IMR-90 (cell line): ENCODE results near the gene VPS54. TPM values are rescaled to one million over a fixed set of nuclear protein-coding genes. Genes with fewer than 3 reads are reported as not detected.

ENCODE experiments used
- ATAC-seq: fragments of 200-7000 bp; cut with Tn5 transposase; 2 replicates; pipeline ENCODE4 v1.9.1; 2020; ENCODE audit warnings: low read depth, mild to moderate bottlenecking, moderate library complexity
- BruUV-seq: library from RNA; stranded (reverse); fragments of 400-500 nt; replicated peaks from 2 replicates; lab custom pipeline; 2021; lab: Mats Ljungman, UMichigan
- CTCF ChIA-PET: fragments of 300-600 bp; formaldehyde crosslinking; extraction: SDS; loops from one replicate; lab custom pipeline; 2021; ENCODE audit warnings: antibody characterized with exemption; lab: Yijun Ruan, JAX
- POLR2A ChIA-PET: fragments of 300-600 bp; sonication (Branson Sonifier 250); formaldehyde crosslinking; loops from one replicate; lab custom pipeline; 2022; ENCODE audit warnings: antibody characterized with exemption; ENCODE audit not compliant: unreplicated experiment; lab: Charles Lee
- DNase-seq: peaks from one replicate; pipeline ENCODE4 v3.0.0; 2013
- H2AFZ ChIP-seq: replicated peaks from 2 replicates; pipeline ENCODE3; 2013; ENCODE audit warnings: low read length, mild to moderate bottlenecking; ENCODE audit not compliant: poor library complexity
- H2AK5ac ChIP-seq: 2 replicates; pipeline ENCODE4 v1.6.1; 2013; ENCODE audit warnings: low read depth, low read length, inconsistent platforms
- H2AK9ac ChIP-seq: replicated peaks from 2 replicates; pipeline ENCODE3; 2013; ENCODE audit warnings: mild to moderate bottlenecking, low read depth, low read length, moderate library complexity; ENCODE audit not compliant: poor library complexity
- H2BK120ac ChIP-seq: 2 replicates; pipeline ENCODE4 v1.6.1; 2013; ENCODE audit warnings: low read depth, low read length, inconsistent platforms
- H2BK15ac ChIP-seq: 3 replicates; pipeline ENCODE4 v1.6.1; 2013; ENCODE audit warnings: low read depth, low read length, inconsistent platforms
- H2BK20ac ChIP-seq: 2 replicates; pipeline ENCODE4 v1.6.1; 2013; ENCODE audit warnings: low read depth, mild to moderate bottlenecking, inconsistent platforms, low read length, moderate library complexity
- H2BK5ac ChIP-seq: 2 replicates; pipeline ENCODE4 v1.6.1; 2013; ENCODE audit warnings: mild to moderate bottlenecking, low read depth, low read length, inconsistent platforms; ENCODE audit not compliant: poor library complexity, severe bottlenecking
- H3K14ac ChIP-seq: replicated peaks from 2 replicates; pipeline ENCODE4 v1.6.1; 2013; ENCODE audit warnings: low read depth, low read length, inconsistent platforms
- H3K18ac ChIP-seq: 2 replicates; pipeline ENCODE4 v1.6.1; 2013; ENCODE audit warnings: low read depth, low read length, control low read depth
- H3K23ac ChIP-seq: 2 replicates; pipeline ENCODE4 v1.6.1; 2013; ENCODE audit warnings: low read depth, low read length, inconsistent platforms
- H3K27ac ChIP-seq: 2 replicates; pipeline ENCODE4 v1.5.1; 2013; ENCODE audit warnings: mild to moderate bottlenecking, control low read depth, low read length; ENCODE audit not compliant: insufficient read depth
- H3K27me3 ChIP-seq: 2 replicates; pipeline ENCODE4 v1.6.1; 2013; ENCODE audit warnings: low read length; ENCODE audit not compliant: control insufficient read depth, insufficient read depth
- H3K36me3 ChIP-seq: 2 replicates; pipeline ENCODE4 v1.6.1; 2013; ENCODE audit warnings: low read length, mixed read lengths; ENCODE audit not compliant: control insufficient read depth, insufficient read depth
- H3K4ac ChIP-seq: 2 replicates; pipeline ENCODE4 v1.6.1; 2013; ENCODE audit warnings: low read depth, low read length, inconsistent platforms
- H3K4me1 ChIP-seq: 2 replicates; pipeline ENCODE4 v1.6.1; 2013; ENCODE audit warnings: low read length, mixed read lengths; ENCODE audit not compliant: control insufficient read depth, insufficient read depth
- H3K4me2 ChIP-seq: 2 replicates; pipeline ENCODE4 v1.6.1; 2013; ENCODE audit warnings: low read depth, mild to moderate bottlenecking, control low read depth, low read length, moderate library complexity
- H3K4me3 ChIP-seq: 2 replicates; pipeline ENCODE4 v1.5.1; 2013; ENCODE audit warnings: low read depth, mild to moderate bottlenecking, control low read depth, low read length, moderate library complexity; ENCODE audit not compliant: insufficient read depth
- H3K56ac ChIP-seq: 2 replicates; pipeline ENCODE4 v1.6.1; 2013; ENCODE audit warnings: low read length, inconsistent platforms; ENCODE audit not compliant: insufficient read depth; ENCODE audit errors: extremely low read depth
- H3K79me1 ChIP-seq, 2 experiments: 2 replicates each; pipeline ENCODE4 v1.6.1; 2013; ENCODE audit warnings: low read length in 2 of 2, inconsistent platforms in 1 of 2, low read depth in 1 of 2
- H3K9ac ChIP-seq: 2 replicates; pipeline ENCODE4 v1.6.1; 2013; ENCODE audit warnings: low read depth, low read length, control low read depth
- H3K9me1 ChIP-seq: 2 replicates; pipeline ENCODE4 v1.6.1; 2013; ENCODE audit warnings: low read length, inconsistent platforms; ENCODE audit not compliant: insufficient read depth
- H3K9me3 ChIP-seq: 2 replicates; pipeline ENCODE4 v1.6.1; 2013; ENCODE audit warnings: low read length; ENCODE audit not compliant: control insufficient read depth, insufficient read depth
- H4K20me1 ChIP-seq: 2 replicates; pipeline ENCODE4 v1.6.1; 2013; ENCODE audit warnings: low read length, inconsistent platforms; ENCODE audit not compliant: insufficient read depth
- H4K5ac ChIP-seq: 2 replicates; pipeline ENCODE4 v1.6.1; 2013; ENCODE audit warnings: mild to moderate bottlenecking, low read depth, low read length, control low read depth
- H4K8ac ChIP-seq, 2 experiments: 2 replicates each; pipeline ENCODE4 v1.6.1; 2013; ENCODE audit warnings: low read depth in 2 of 2, low read length in 2 of 2, control low read depth in 1 of 2, inconsistent platforms in 1 of 2
- H4K91ac ChIP-seq: 2 replicates; pipeline ENCODE4 v1.6.1; 2013; ENCODE audit warnings: low read depth, low read length, inconsistent platforms; ENCODE audit not compliant: insufficient read depth
- BHLHE40 ChIP-seq: fragments of 150-350 bp; IDR thresholded peaks from 2 replicates; pipeline ENCODE4 v1.6.1; 2016; ENCODE audit warnings: mild to moderate bottlenecking, low read depth, low read length
- CEBPB ChIP-seq: IDR thresholded peaks from 2 replicates; pipeline ENCODE4 v1.6.1; 2012; ENCODE audit warnings: low read depth, low read length, improper control_type of control experiment
- CHD1 ChIP-seq: IDR thresholded peaks from 2 replicates; pipeline ENCODE4 v1.6.1; 2012; ENCODE audit warnings: low read depth, low read length, improper control_type of control experiment
- FOS ChIP-seq: fragments of 150-350 bp; IDR thresholded peaks from 2 replicates; pipeline ENCODE4 v1.6.1; 2016; ENCODE audit warnings: low read depth, low read length
- MAFK ChIP-seq: IDR thresholded peaks from 2 replicates; pipeline ENCODE4 v1.6.1; 2012; ENCODE audit warnings: low read depth, low read length, improper control_type of control experiment
- MAZ ChIP-seq: IDR thresholded peaks from 2 replicates; pipeline ENCODE4 v1.6.1; 2012; ENCODE audit warnings: low read depth, mild to moderate bottlenecking, low read length, improper control_type of control experiment, moderate library complexity, borderline replicate concordance
- MXI1 ChIP-seq: IDR thresholded peaks from 2 replicates; pipeline ENCODE4 v1.6.1; 2012; ENCODE audit warnings: low read depth, mild to moderate bottlenecking, low read length, moderate library complexity, borderline replicate concordance
- NFE2L2 ChIP-seq: fragments of 150-350 bp; IDR thresholded peaks from 2 replicates; pipeline ENCODE4 v1.6.1; 2016; ENCODE audit warnings: low read depth, mild to moderate bottlenecking, low read length
- POLR2A ChIP-seq: IDR thresholded peaks from 2 replicates; pipeline ENCODE4 v1.6.1; 2012; ENCODE audit warnings: mild to moderate bottlenecking, low read depth, low read length
- RAD21 ChIP-seq: IDR thresholded peaks from 2 replicates; pipeline ENCODE4 v1.6.1; 2012; ENCODE audit warnings: low read length, improper control_type of control experiment
- RCOR1 ChIP-seq: IDR thresholded peaks from 2 replicates; pipeline ENCODE4 v1.6.1; 2012; ENCODE audit warnings: mild to moderate bottlenecking, low read length, improper control_type of control experiment; ENCODE audit not compliant: insufficient replicate concordance
- RFX5 ChIP-seq: IDR thresholded peaks from 2 replicates; pipeline ENCODE4 v1.8.0; 2012; ENCODE audit warnings: low read depth, mild to moderate bottlenecking, low read length, moderate library complexity
- SMC3 ChIP-seq: fragments of 150-350 bp; IDR thresholded peaks from 2 replicates; pipeline ENCODE4 v1.6.1; 2016; ENCODE audit warnings: low read depth, mild to moderate bottlenecking, antibody characterized with exemption, low read length, moderate library complexity
- WGBS, 2 experiments: methylation state at CpG; one replicate each; pipeline versions ENCODE4 v1.1.5 to v1.1.7; 2013; ENCODE audit warnings: missing lambda C conversion rate in 2 of 2; ENCODE audit not compliant: insufficient read length in 1 of 2; ENCODE audit errors: extremely low coverage in 2 of 2; 5-methylcytosine and 5-hydroxymethylcytosine counted together
- dilution Hi-C: fragments of 300-500 bp; cut with HindIII; formaldehyde crosslinking; loops from one replicate; pipeline ENCODE4 v1.14.3; 2018; ENCODE audit warnings: low sequenced_read_pairs; ENCODE audit not compliant: unreplicated experiment
- in situ Hi-C: fragments of 300-500 bp; cut with MboI; formaldehyde crosslinking; loops from 3 replicates; pipeline ENCODE4 v1.14.3; 2019; ENCODE audit warnings: low sequenced_read_pairs, inconsistent platforms, mixed read lengths
- intact Hi-C: fragments of 100-400 bp; cut with micrococcal nuclease; formaldehyde crosslinking; loops from 2 replicates; pipeline ENCODE4 v1.10.0; 2022
- polyA plus RNA-seq, 3 experiments: library from polyadenylated mRNA; depleted of rRNA; stranded (reverse); fragments of >200 nt; gene quantifications; 2 replicates each; pipeline ENCODE4 v1.2.3, GENCODE V29; 2012; ENCODE audit warnings: low replicate concordance in 1 of 3
- total RNA-seq: library from RNA; depleted of rRNA; stranded (reverse); fragments of >200 nt; gene quantifications from 2 replicates; pipeline ENCODE4 v1.2.3, GENCODE V29; 2012
- TF ChIP-seq, protein P1 (sequence below): conservative IDR thresholded peaks from 2 replicates; pipeline ENCODE4 v1.5.1; 2012; ENCODE audit warnings: mild to moderate bottlenecking, low read depth, low read length, improper control_type of control experiment
- TF ChIP-seq, protein P2 (sequence below): fragments of 150-350 bp; IDR thresholded peaks from 2 replicates; pipeline ENCODE4 v1.6.1; 2016; ENCODE audit warnings: low read depth, mild to moderate bottlenecking, low read length, moderate library complexity, borderline replicate concordance

The VPS54 gene
- total and polyA plus RNA-seq, 2 of the 4 experiments (the other 2 are of a cell fraction), result 7.1 to 18.1 TPM

DNA sequence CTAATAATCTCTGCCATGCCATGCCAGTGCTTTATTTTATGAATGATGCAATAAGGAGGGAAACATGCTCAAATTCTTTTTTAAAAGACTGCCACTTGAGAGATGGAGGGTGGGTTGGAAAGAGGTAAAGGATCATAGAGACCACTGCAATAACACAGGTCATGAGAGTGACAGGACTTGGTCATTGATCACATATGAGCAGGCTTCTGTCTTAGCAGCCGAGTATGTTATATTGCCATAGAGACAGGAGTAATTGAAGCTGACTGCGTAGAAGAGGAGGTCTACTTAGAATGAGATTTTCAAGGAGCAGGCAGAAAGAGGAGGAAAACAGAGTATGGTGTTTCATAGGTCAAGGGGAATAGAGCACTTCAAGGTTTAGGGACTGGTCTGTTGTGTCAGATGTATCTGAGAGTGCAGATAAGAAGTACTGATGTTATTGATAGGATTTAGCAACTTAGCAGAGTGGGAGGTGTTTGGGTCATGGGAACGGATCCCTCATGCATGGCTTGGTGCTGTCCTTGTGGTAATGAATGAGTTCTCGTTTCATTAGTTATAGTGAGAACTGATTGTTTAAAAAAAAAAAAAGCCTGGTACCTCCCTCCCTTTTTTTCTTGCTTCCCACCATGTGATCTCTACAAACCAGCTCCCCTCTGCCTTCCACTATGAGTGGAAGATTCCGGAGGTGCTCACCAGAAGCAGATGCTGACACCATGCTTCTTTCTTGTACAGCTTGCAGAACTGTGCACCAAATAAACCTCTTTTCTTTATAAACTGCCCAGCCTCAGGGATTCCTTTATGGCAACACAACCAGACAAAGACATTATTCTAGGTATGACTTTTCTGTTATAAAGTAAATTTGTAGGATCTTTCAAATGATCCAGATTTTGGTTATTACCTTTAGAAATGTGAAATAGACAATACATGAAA is 144.8 kb downstream of the VPS54 start:
- H3K9me1 ChIP-seq, result peaks cover 8% of the 10 kb centered on the region
- no peak overlapping the region for H2BK15ac ChIP-seq
- H3K18ac ChIP-seq, result no peak overlapping the region
- no peak overlapping the region for H2BK5ac ChIP-seq
- no peak overlapping the region for H3K27ac ChIP-seq
- H3K23ac ChIP-seq, result no peak overlapping the region
- H3K56ac ChIP-seq, result no peak overlapping the region
- intact Hi-C loops, result no loop called here
- no peak overlapping the region for H3K14ac ChIP-seq
- H2AK5ac ChIP-seq, result no peak overlapping the region
- no peak for DNase-seq
- ATAC-seq, result no peak
- dilution Hi-C loops, result loop anchor here (25.0 kb wide), 1 partner anchor 187 kb away; no protein-coding TSS in a partner anchor
- H4K8ac ChIP-seq, result no peak overlapping the region
- no peak overlapping the region for H3K4me3 ChIP-seq
- no peak overlapping the region for H3K4ac ChIP-seq
- H4K5ac ChIP-seq, result no peak overlapping the region
- H3K27me3 ChIP-seq, result no peaks in the 10 kb centered on the region
- H4K91ac ChIP-seq, result no peak overlapping the region
- H2AFZ ChIP-seq, result no peak overlapping the region
- H2BK20ac ChIP-seq, result no peak overlapping the region
- H3K4me2 ChIP-seq, result no peak overlapping the region
- no peak overlapping the region for H2AK9ac ChIP-seq
- peaks cover 3% of the 10 kb centered on the region; the same call in 1 of the 2 replicates for H4K20me1 ChIP-seq
- no peak overlapping the region for H3K9ac ChIP-seq
- H3K4me1 ChIP-seq, result peaks cover 5% of the 10 kb centered on the region
- in situ Hi-C loops, result no loop called here
- H3K79me1 ChIP-seq, result peaks cover 49 to 58% of the 10 kb centered on the region in 2 experiments
- no peaks in the 10 kb centered on the region for H3K9me3 ChIP-seq
- no peak overlapping the region for H2BK120ac ChIP-seq
- 94% methylated on average over 2 of the region's 5 CpGs; no CpG with 5 or more reads in 1 of the 2 experiments for WGBS, 2 experiments
- peaks cover 14% of the 10 kb centered on the region for H3K36me3 ChIP-seq
- CTCF ChIA-PET, result interaction anchor here (1.0 kb wide), 1 partner anchor 8 kb away, joined by 3 read pairs; no protein-coding TSS in a partner anchor
- no TSS peak for BruUV-seq
- TF ChIP-seq RCOR1, result no peak
- no peak for TF ChIP-seq POLR2A
- no peak for TF ChIP-seq NFE2L2
- no peak for TF ChIP-seq MXI1
- no peak for TF ChIP-seq MAZ
- TF ChIP-seq CEBPB, result no peak
- TF ChIP-seq, protein P1, sequence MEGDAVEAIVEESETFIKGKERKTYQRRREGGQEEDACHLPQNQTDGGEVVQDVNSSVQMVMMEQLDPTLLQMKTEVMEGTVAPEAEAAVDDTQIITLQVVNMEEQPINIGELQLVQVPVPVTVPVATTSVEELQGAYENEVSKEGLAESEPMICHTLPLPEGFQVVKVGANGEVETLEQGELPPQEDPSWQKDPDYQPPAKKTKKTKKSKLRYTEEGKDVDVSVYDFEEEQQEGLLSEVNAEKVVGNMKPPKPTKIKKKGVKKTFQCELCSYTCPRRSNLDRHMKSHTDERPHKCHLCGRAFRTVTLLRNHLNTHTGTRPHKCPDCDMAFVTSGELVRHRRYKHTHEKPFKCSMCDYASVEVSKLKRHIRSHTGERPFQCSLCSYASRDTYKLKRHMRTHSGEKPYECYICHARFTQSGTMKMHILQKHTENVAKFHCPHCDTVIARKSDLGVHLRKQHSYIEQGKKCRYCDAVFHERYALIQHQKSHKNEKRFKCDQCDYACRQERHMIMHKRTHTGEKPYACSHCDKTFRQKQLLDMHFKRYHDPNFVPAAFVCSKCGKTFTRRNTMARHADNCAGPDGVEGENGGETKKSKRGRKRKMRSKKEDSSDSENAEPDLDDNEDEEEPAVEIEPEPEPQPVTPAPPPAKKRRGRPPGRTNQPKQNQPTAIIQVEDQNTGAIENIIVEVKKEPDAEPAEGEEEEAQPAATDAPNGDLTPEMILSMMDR, result no peak
- TF ChIP-seq CHD1, result no peak
- no peak for TF ChIP-seq RAD21
- no peak for TF ChIP-seq RFX5
- TF ChIP-seq, protein P2, sequence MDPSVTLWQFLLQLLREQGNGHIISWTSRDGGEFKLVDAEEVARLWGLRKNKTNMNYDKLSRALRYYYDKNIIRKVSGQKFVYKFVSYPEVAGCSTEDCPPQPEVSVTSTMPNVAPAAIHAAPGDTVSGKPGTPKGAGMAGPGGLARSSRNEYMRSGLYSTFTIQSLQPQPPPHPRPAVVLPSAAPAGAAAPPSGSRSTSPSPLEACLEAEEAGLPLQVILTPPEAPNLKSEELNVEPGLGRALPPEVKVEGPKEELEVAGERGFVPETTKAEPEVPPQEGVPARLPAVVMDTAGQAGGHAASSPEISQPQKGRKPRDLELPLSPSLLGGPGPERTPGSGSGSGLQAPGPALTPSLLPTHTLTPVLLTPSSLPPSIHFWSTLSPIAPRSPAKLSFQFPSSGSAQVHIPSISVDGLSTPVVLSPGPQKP, result no peak
- TF ChIP-seq BHLHE40, result no peak
- TF ChIP-seq FOS, result no peak
- TF ChIP-seq SMC3, result no peak
- no peak for TF ChIP-seq MAFK
- POLR2A ChIA-PET, result no interaction called here
